HFFc6 (cell line): Measurements from ENCODE around the gene RNF112. TPM values are rescaled to one million over a fixed set of nuclear protein-coding genes. Genes with fewer than 3 reads are reported as not detected.
A peak's percentile ranks its signal among the peaks of the same experiment; 100 is the strongest.

Source experiments
- DNase-seq: peaks from one replicate; pipeline ENCODE4 v3.0.0-alpha.2; 2018
- H3K27ac Mint-ChIP-seq: 2 replicates; pipeline ENCODE4 v1.8.0; 2020; ENCODE audit warnings: mild to moderate bottlenecking, mixed read lengths
- H3K27me3 Mint-ChIP-seq: 2 replicates; pipeline ENCODE4 v1.8.0; 2021; ENCODE audit warnings: mild to moderate bottlenecking, moderate library complexity, mixed read lengths; ENCODE audit not compliant: insufficient read depth
- H3K36me3 Mint-ChIP-seq: 2 replicates; pipeline ENCODE4 v1.8.0; 2021; ENCODE audit warnings: low read depth, mixed read lengths
- H3K4me1 Mint-ChIP-seq: 2 replicates; pipeline ENCODE4 v1.8.0; 2020; ENCODE audit warnings: low read depth, mixed read lengths
- H3K4me3 Mint-ChIP-seq: 2 replicates; pipeline ENCODE4 v1.8.0; 2020; ENCODE audit warnings: mild to moderate bottlenecking, moderate library complexity, mixed read lengths
- H3K9me3 Mint-ChIP-seq: 2 replicates; pipeline ENCODE4 v1.8.0; 2020; ENCODE audit warnings: mild to moderate bottlenecking, mixed read lengths
- total RNA-seq, 6 experiments: library from RNA; stranded (reverse); fragmentation: NEBNext Ultra II Directional; extraction: Animal tissue kit (Norgen Biotek cat#: 25700); gene quantifications; 2 replicates in 1 of 6; 3 replicates in 5 of 6; pipeline ENCODE4 v1.2.3, GENCODE V29; 2021
- TF ChIP-seq, protein P1 (sequence below): fragments of 200-600 bp; sonication (generic); IDR thresholded peaks from 2 replicates; pipeline ENCODE4 v1.5.0; 2021; ENCODE audit warnings: antibody characterized with exemption, mild to moderate bottlenecking

Gene RNF112
- total RNA-seq, 6 experiments from 2014 or later: 0.40 to 1.2 (median 0.73) TPM

DNA sequence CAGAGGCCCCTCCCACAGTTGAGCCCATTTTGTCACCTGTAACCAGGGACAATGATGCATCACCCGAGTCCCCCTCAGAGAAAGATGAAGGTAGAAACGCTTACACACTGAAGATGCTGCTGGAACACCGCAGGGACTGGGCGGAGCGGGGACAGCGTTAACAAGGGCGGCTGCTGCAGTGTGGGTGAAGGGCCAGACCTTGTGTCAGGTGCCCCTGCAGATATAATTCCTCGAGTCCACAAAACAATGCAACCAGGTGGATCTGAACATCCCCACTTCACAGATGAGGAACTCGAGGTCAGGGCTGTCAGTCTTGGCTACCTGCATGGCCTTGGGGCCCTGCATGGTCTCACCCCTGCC lies 39.0 kb upstream of the RNF112 start:
- Mint-ChIP-seq H3K9me3 (no peaks in the 10 kb centered on the region), H3K27me3 (no peaks in the 10 kb centered on the region; the same call in 1 of the 2 replicates), H3K4me1 (peaks cover 29% of the 10 kb centered on the region), H3K27ac (no peak overlapping the region), H3K36me3 (no peaks in the 10 kb centered on the region), H3K4me3 (no peak overlapping the region)
- TF ChIP-seq, protein P1, sequence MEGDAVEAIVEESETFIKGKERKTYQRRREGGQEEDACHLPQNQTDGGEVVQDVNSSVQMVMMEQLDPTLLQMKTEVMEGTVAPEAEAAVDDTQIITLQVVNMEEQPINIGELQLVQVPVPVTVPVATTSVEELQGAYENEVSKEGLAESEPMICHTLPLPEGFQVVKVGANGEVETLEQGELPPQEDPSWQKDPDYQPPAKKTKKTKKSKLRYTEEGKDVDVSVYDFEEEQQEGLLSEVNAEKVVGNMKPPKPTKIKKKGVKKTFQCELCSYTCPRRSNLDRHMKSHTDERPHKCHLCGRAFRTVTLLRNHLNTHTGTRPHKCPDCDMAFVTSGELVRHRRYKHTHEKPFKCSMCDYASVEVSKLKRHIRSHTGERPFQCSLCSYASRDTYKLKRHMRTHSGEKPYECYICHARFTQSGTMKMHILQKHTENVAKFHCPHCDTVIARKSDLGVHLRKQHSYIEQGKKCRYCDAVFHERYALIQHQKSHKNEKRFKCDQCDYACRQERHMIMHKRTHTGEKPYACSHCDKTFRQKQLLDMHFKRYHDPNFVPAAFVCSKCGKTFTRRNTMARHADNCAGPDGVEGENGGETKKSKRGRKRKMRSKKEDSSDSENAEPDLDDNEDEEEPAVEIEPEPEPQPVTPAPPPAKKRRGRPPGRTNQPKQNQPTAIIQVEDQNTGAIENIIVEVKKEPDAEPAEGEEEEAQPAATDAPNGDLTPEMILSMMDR: no peak
- no peak for DNase-seq

- TF ChIP-seq, protein P1: no peak
- DNase-seq: no peak
- Mint-ChIP-seq H3K36me3 (no peaks in the 10 kb centered on the region), H3K4me1 (peaks cover 30% of the 10 kb centered on the region), H3K27me3 (no peaks in the 10 kb centered on the region; the same call in 1 of the 2 replicates), H3K4me3 (no peak overlapping the region), H3K9me3 (no peaks in the 10 kb centered on the region), H3K27ac (no peak overlapping the region)
Measured at GRCh38 chr17:19372439-19372838, 38.6 kb upstream of the RNF112 start.

- peaks cover 30% of the 10 kb centered on the region for H3K4me1 Mint-ChIP-seq
- no peak overlapping the region for H3K27ac Mint-ChIP-seq
- no peaks in the 10 kb centered on the region for H3K9me3 Mint-ChIP-seq
- H3K4me3 Mint-ChIP-seq: no peak overlapping the region
- TF ChIP-seq, protein P1: no peak
- no peak for DNase-seq
- no peaks in the 10 kb centered on the region for H3K36me3 Mint-ChIP-seq
- peaks cover 3% of the 10 kb centered on the region for H3K27me3 Mint-ChIP-seq
Measured at GRCh38 chr17:19372866-19373504, 38.0 kb upstream of the RNF112 start.

- Mint-ChIP-seq H3K4me1 (peaks cover 21% of the 10 kb centered on the region), H3K27me3 (peaks cover 3% of the 10 kb centered on the region), H3K4me3 (no peak overlapping the region), H3K27ac (0 out of 2 replicates have a peak overlapping the region, but pooled peaks have one; percentile 22), H3K9me3 (no peaks in the 10 kb centered on the region), H3K36me3 (peaks cover 2% of the 10 kb centered on the region; the same call in 1 of the 2 replicates)
- no peak for DNase-seq
- TF ChIP-seq, protein P1: no peak
Measured at GRCh38 chr17:19374136-19374535, 36.9 kb upstream of the RNF112 start.

DNA sequence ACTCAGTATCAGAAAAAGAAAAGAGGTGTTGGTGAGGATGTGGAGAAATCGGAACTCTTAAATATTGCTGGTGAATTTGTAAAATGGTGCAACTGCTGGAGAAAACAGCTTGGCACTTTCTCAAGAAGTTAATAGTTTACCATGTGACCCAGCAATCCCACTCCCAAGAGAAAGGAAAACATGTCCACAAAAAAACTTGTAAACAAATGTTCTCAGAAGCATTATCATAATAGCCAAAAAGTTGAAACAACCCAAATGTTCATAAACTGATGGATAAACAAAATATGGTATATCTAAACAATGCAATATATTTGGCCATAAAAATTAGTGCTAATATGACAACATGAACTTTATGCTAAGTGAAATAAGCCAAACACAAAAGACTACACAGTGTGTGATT lies 35.3 kb upstream of the RNF112 start:
- peaks cover 16% of the 10 kb centered on the region for H3K36me3 Mint-ChIP-seq
- 0 out of 2 replicates have a peak overlapping the region, but pooled peaks have one; percentile 32 for H3K4me3 Mint-ChIP-seq
- H3K4me1 Mint-ChIP-seq: peaks cover 34% of the 10 kb centered on the region
- no peaks in the 10 kb centered on the region for H3K9me3 Mint-ChIP-seq
- DNase-seq: no peak
- H3K27me3 Mint-ChIP-seq: peaks cover 3% of the 10 kb centered on the region
- TF ChIP-seq, protein P1: no peak
- H3K27ac Mint-ChIP-seq: no peak overlapping the region
